CMK (cell line): ENCODE results near the gene RARA.

ENCODE experiments used
- DNase-seq: peaks from one replicate; pipeline ENCODE4 v3.0.0-alpha.2; 2010; ENCODE audit warnings: low read depth

Gene RARA

DNA sequence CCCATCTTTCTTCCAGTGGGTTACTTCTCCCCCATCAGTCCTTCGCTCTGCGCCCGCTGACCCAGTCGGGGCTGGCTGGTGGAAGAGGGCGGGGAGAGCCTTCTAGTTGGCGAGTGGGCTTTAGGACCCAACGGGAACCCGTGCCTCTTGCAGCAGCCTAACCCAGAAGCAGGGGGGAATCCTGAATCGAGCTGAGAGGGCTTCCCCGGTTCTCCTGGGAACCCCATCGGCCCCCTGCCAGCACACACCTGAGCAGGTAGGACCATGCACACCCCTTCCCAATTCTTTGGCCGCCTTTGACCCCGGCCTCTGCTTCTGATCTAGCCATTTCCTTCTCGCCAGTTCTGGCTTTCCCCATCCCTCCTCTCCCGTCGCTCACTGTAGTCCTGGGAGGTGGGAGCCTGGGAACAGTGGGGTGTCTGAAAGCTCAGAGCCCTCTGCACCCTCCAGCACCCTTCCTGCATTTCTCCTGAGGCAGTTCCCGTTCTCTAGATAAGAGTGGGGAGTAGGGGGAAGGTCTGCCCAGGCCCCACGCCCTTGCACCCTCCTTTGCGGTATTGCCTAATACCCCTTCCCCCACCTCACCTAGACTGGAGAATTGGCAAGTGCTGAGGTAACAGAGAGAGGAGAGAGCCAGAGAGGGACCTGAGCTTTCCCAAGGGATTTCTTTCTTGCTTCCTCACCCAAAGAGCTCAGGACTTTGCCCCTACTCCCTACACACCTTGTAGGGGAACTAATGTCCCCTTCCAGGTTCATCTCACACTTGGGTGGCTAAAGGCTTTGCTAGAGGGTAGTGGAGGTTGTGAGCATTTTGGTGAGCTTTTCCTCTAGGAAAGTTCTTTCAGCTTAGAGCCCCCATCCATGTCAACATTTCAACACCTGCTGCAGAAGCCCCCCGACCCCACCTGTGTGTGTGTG is at the start of gene RARA:
Gene RARA, plus strand, starts transcription at position 150 of the 918 bp plus-strand sequence. CDS start 22,039 bp downstream, outside the sequence.
- no peak for DNase-seq

DNA sequence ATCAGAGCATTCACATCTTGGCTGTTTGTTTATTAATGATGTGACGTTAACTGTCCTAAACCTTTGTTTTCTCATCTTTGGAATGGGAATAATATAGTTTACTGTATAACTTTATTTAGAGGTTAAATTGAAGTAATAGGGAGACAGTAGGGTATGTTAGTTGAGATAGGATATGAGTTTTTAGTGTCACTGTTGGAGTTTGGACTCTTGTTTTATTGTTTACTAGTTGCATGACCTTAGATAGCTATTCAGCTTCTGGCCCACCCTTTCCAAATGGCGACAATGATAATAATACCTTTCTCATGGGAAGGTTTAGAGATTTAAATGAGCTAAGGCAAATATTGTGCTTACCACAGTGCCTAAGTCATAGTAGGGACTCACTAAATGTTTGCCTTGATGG is 49.5 kb upstream of the RARA start:
- DNase-seq: no peak

DNA sequence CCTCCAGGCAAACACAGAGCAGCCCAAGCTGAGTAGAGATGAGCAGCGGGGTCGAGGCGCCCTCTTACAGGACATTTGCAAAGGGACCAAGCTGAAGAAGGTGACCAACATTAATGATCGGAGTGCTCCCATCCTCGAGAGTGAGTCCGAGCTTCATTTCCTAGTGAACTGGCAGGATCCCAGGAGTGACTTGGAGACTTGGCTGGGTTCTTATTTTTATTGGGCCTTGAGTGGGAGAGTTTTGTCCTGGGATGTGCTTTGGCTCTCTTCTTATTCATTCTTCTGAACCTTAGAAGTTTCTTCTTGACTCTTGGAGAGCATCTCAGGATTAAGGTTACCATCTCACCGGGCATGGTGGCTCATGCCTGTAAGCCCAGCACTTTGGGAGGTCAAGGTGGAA is 48.5 kb upstream of the RARA start:
- no peak for DNase-seq

DNA sequence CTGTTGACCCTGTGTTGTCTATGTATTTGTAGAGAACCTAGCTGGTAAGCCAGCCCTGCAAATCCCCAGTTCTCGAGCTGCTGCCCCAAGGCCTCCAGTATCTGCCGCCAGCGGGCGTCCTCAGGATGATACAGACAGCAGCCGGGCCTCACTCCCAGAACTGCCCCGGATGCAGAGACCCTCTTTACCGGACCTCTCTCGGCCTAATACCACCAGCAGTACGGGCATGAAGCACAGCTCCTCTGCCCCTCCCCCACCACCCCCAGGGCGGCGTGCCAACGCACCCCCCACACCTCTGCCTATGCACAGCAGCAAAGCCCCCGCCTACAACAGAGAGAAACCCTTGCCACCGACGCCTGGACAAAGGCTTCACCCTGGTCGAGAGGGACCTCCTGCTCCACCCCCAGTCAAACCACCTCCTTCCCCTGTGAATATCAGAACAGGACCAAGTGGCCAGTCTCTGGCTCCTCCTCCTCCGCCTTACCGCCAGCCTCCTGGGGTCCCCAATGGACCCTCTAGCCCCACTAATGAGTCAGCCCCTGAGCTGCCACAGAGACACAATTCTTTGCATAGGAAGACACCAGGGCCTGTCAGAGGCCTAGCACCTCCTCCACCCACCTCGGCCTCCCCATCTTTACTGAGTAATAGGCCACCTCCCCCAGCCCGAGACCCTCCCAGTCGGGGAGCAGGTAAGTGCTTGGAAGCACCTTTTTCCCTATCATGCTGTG is 44.4 kb upstream of the RARA start:
- DNase-seq: no peak

DNA sequence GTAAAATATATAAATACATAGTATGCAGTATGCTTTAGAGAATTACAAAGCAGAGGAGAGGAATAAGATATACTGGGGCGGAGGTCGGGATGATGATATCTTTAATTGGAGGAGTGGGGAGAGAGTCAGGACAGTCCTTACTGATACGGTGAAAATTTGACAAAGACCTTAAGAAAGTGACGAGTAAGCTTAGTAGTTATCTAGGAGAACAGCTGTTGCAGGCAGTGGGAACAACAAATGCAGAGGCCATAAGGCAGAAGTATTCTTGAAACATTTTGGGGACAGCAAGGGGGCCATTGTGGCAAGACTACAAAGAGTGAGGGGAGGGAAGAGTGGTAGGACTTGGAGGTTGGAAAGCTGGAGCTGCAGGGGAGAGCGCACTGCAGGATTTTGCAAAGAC is 43.6 kb upstream of the RARA start:
- no peak for DNase-seq

DNA sequence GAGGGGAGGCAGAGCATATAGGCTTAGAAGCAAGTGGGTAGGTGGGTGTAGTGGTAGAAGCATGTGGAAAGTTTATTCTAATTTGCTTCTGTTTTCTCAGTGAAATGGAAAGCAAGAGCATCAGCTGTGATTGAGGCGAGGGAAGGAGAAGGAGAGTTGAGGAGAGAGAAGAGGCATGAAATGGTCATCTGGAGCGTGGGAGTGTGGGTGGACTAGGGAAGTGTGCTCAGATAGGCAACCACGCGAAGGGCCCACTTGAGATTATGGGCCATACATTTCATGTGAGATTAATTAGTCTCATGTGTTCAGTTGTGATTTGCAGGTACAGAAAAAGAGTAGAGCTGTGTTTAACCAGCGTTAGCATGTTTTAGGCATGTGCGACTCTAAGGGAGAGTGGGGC is 42.1 kb upstream of the RARA start:
- DNase-seq: no peak

DNA sequence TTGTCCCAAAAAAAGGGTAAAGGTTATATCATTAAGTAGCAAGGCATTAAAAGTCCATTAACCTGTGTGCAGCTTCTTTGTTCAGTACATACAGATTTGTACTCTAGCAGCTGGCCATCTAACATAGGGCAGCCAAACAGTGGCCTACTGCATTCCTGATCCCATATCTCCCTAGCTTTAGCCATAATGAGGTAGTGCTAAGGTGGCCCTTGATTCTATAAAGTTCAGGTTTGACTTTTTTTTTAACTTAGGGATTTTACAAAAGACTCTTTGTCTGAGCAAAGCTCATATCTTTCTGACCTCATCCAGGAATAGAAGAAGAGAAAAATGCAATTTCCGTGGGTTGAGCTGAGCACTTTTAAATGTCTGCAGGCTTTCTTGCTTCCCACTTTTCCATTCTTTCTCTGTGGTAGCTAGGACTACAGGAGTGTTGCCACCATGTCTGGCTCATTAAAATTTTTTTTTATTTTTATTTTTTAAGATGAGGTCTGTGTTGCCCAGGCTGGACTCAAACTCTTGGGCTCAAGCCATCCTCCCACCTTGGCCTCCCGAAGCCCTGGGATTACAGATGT is 40.8 kb upstream of the RARA start:
- DNase-seq: no peak

DNA sequence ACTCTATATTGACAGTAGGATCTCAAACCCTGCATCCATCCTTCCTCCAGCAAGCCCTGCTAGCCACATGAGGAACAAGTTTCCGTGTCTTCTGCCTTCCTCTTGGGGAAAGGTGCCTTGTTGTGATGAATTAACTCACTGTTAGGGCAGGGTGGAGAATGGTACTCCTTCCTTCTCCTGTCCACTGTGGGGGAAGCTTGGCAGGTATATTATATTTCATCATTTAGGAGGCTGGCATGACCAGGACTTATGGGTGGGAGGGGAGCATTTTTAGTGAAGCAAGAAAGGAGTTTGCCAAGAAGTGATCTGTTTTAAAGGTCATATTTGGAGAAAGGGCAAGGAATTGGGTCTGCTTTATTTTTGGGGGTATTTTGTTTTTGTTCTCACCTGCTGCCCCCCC is 30.6 kb upstream of the RARA start:
- DNase-seq: no peak

DNA sequence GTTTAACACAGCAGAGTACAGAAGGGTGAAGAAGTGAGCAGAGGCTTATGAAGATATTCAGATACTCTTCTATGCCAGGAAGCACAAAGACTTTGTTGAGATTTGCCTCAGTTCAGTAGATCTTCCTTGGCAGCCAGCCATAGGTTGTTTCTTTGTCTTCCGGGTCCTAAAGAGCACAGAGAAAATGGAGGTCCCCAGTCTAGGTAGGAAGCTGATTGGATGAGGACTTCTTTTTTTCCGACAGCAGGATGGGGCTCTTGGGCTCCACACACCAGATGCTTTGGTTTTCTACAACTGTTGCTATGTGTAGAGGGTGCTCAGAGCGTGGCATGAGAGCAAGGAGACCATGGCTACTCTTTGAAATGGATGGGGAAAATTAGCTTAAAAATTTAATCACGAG is 29.6 kb upstream of the RARA start:
- no peak for DNase-seq

DNA sequence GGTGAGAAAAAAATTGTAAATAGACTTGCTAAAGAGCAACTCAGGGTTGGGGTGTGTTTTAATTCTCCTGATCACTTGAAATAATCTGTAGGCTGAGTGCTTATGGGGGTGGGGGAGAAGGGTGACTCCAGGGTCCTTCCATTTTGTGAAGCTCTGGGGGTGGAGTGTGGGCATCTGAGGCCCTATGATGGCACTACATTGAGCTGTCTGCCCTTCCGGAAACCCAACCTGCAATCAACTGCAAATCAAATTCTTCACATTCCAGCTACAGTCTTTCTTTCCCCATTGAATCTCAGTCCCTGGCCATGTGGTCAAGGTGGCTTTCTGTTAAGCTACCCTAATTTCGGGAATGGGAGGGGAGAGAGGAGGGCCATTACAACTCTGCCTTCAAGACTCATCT is 27.3 kb upstream of the RARA start:
- DNase-seq: no peak

DNA sequence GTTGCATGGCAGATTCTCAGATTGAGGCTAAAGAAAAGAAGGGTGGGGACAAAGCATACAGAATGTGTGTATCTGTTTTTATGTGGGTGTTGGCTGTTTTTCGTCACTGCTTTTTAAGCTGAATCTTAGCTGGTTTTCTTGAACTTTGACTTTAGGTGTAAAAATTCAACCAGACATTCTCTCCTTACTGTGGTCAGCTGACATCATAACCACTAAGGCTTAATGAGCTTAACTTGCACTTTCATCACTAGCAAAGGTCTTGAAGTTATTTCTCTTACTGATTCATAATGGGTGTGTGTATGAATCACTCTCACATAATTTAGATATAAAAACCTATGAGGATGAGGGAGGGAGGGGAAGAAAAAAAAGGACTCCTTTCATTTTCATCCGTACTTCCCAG is 25.3 kb upstream of the RARA start:
- no peak for DNase-seq

DNA sequence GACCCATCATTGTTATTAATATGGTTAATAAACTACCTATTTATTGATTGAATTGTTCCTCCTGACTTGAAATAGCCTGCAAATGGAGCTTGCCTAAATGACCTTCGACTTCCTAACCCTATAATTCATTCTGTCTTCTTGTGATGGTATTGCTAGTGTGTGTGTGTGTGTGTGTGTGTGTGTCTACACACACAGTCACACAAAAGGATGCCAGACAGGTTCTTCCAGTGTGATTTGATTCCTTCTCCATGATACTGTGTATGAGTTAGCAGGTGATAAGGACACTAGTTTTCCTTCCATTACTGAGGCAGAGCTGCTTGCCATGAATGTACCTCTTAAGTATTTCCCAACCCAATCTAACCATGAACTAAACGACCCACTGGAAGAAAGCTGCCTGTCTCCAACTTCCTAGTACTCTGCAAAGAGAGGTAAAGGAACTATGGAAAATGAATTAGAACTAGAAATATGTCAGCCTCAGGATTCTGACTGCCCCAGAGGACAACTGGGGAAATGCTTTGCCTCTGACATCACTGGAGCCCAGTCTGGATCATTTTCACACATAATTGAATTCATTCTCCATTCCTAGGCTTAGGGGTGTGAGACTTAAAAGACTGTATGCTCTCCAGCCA is 24.8 kb upstream of the RARA start:
- DNase-seq: no peak

DNA sequence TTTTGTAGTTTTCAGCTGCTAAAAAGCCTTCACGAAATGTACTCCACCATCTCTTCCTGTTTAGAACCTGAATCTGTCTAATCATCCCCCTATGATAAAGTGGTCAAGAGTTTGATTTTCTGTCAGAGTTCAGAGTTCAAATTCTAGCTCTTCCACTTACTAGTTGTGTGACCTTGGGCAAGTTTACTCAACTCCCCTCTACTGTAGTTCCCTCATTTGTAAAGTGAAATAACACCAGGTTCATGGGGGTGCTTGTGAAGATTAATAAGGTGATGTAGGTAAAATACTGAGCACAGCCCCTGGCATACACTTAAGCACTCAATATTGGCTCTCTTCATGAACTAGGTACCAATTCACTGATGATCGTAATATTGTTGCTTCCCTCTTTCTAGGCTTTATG is 22.5 kb upstream of the RARA start:
- DNase-seq: no peak

DNA sequence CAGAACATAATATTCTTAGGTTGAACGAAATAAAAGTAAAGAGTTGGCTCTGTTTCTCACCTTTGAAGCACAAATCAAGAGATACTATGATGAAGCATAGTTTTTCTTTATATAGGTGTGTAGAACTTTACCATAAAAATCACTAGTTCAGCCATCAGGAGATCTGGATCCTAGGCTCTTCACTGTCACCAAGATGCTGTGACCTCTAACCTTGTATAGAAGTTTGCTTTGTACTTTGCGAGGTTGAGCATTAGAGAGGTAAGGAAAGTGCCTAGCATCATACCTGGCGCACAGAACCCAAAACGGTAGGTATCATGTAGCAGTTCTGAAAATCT is 21.9 kb upstream of the RARA start:
- no peak for DNase-seq

DNA sequence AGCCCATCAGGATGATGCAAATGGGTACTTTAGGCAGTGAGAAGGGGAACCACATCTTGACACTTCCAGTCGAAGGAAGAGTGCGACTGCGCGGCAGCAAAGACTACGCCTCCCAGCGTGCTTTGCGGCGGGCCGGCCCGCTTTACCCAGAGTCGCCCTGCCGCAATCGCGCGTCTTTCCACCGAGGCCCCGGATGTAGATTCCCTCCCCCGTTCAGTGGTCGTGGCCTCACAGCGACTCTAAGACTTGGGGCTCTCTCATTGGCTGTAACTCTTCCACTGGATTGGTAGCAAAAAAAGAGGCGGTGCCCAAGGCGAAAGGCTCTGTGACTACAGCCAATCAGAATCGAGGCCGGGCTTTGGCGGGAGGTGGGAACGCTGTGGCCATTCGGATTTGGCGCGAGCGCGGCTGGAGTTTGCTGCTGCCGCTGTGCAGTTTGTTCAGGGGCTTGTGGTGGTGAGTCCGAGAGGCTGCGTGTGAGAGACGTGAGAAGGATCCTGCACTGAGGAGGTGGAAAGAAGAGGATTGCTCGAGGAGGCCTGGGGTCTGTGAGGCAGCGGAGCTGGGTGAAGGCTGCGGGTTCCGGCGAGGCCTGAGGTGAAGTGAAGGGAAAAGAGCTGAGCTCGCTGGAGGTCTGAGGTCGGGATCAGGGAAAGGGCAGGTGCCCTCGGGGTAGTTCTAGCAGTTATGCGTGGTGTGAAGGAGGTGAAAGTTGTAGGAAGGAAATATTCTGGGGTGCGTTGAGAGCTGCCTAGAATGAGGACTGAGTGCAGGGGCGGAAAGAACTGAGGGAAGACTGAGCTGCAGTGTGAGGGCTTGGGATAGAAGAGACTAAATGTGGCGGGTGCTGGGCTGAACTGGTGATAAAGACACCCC is 21.2 kb upstream of the RARA start, which contains the start of gene CDC6:
Gene CDC6, plus strand, starts transcription at position 386 of the 876 bp plus-strand sequence. CDS start 1,542 bp downstream, outside the sequence.
- DNase-seq: peak; percentile 96

DNA sequence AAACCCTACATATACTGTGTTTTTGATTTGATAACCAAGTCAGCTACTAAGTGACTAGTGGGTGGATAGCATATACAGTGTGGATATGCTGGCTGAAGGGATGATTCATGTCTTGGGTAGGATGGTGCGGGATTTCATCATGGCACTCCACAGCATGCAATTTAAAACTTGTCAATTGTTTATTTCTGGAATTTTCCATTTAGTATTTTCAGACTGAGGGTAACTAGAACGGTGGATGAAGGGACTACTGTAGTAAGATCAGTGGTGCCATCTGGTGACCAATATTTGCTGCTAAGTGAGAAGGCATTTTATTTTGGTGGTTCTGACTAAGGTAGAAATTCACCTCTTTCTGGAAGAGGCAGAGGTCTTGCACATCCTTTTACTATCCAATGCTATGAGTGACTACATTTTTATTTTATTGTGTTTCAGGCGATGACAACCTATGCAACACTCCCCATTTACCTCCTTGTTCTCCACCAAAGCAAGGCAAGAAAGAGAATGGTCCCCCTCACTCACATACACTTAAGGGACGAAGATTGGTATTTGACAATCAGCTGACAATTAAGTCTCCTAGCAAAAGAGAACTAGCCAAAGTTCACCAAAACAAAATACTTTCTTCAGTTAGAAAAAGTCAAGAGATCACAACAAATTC is 18.2 kb upstream of the RARA start:
- DNase-seq: no peak

DNA sequence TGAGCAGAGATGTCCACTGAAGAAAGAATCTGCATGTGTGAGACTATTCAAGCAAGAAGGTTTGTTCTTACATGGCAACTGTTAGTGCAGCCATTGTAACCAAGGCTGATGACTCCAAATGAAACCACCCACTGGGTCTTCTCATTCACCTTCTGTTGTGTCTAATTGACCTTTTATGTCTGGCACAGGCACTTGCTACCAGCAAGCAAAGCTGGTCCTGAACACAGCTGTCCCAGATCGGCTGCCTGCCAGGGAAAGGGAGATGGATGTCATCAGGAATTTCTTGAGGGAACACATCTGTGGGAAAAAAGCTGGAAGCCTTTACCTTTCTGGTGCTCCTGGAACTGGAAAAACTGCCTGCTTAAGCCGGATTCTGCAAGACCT is 17.7 kb upstream of the RARA start:
- DNase-seq: no peak

DNA sequence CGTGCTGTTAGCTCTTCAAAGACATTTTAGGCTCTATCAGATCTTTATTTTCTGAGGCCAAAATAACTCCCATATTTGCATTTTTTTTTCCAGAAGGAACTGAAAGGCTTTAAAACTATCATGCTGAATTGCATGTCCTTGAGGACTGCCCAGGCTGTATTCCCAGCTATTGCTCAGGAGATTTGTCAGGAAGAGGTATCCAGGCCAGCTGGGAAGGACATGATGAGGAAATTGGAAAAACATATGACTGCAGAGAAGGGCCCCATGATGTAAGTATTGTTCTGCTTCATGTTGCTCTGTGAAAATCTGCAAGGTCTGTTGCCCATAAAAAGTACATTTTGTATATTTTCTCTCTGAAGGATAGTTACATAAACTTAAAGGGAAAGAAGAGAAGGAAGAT is 15.6 kb upstream of the RARA start:
- DNase-seq: no peak

DNA sequence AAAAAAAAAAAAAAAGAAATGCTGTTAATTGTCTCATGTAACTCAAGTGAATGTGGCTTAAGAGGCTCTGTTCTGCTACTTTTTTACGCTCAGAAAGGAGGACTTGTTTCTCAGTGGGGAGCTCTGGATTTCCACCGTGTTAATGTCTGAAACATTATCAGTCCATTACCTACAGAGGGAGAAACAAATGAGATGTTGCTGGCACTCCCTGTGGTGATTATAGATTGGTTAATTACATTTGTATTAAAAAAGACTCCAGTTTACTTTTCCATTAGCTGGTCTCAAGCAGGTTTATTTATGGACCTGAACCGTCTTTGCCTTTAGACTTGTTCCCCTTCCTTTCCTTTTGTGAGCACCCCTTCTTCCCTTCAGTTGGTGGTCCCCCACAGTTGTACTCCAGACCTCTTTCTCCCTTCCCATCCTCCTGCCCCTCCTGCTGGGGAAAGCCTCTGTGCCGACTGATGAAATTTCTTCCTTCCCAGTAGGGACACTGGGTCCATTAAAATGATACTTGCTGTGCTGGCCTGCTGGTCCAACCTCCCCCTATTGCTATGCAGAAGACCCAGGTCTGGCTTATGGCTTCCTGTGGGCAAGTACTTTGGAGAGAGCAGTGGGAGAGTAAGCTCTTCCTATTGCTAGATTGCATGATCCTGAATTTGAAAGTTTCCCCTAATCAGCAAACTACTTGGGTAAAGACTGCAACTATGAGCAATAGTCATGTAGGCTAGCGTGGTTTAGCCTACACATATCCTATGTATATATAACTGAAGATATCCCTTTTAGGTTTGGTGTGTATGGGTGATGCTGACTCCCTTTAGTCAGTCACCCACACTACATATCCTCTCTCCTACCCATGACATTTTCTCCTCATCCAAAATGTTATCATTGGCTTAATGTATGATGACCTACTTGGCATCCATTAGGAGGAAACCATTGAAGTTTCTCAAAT is 13.2 kb upstream of the RARA start:
- DNase-seq: no peak

DNA sequence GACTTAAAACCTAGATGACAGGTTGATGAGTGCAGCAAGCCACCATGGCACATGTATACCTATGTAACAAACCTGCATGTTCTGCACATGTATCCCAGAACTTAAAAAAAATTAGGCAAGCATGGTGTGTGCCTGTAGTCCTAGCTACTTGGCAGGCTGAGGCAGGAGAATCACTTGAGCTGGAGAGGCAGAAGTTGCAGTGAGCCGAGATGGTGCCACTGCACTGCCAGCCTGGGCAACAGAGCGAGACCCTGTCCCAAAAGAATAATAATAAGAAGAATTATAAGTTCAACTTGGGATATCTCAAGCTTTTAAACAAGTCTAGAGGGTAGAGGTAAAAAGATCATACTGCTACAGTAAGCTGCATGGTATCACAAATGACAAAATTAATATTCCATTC is 11.5 kb upstream of the RARA start:
- no peak for DNase-seq
